Ovary (tissue), 3 donors: ENCODE results near the gene MYO1A.
"Not testable (repeated sequence)": the region's sequence is repeated elsewhere in the genome, so short reads cannot be mapped to it uniquely, and the experiment has no call there.

Experiments
- POLR2A ChIP-seq: fragments of 450-650 bp; IDR thresholded peaks from one replicate; pipeline ENCODE4 v1.6.1; 2017; ENCODE audit warnings: antibody characterized with exemption, mild to moderate bottlenecking, moderate library complexity
- TF ChIP-seq, protein P1 (sequence below), 3 donors: fragments of 450-650 bp in 2 of 3; fragments of 200-600 bp in 1 of 3; IDR thresholded peaks; one replicate each; pipeline versions ENCODE4 v1.5.1 to v1.8.0; 2016 to 2022; ENCODE audit warnings: antibody characterized with exemption in 3 of 3, mild to moderate bottlenecking in 1 of 3
- donor health status: DM: no; HTN: no; CAD: no.

DNA sequence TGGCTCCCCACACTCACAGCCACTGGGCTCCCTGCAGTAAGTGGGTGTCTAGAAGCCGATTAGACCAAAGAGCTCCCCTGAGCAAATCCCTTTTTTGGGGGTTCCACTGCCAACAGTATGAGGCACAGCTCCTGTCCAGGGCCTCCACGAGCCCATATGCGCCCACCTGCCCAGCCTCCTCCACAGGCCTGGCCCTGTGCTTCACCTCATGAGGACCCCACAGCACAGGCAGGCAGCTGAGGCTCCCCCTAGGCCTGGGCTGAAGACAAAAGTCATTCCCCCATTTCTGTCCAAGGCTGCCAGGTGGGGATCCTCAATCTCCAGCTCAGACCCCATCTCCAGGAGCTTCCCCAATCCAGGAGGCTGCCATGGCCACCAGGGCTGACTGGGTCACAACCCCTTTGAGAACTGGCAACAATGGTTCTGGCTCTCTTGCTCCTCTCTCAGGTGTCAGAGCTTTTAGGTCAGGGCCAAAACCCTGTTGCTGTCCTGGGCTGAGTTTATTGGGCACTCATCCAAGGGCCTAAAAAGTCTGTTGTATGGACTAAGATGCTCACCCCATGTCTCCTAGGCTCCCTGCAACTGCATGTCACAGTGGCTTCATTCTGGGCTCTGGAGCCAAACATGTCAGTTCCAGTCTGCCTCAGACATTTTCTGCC, 67.2 kb downstream of the MYO1A start:
- not testable (repeated sequence) for TF ChIP-seq POLR2A
- TF ChIP-seq, protein P1, sequence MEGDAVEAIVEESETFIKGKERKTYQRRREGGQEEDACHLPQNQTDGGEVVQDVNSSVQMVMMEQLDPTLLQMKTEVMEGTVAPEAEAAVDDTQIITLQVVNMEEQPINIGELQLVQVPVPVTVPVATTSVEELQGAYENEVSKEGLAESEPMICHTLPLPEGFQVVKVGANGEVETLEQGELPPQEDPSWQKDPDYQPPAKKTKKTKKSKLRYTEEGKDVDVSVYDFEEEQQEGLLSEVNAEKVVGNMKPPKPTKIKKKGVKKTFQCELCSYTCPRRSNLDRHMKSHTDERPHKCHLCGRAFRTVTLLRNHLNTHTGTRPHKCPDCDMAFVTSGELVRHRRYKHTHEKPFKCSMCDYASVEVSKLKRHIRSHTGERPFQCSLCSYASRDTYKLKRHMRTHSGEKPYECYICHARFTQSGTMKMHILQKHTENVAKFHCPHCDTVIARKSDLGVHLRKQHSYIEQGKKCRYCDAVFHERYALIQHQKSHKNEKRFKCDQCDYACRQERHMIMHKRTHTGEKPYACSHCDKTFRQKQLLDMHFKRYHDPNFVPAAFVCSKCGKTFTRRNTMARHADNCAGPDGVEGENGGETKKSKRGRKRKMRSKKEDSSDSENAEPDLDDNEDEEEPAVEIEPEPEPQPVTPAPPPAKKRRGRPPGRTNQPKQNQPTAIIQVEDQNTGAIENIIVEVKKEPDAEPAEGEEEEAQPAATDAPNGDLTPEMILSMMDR (IDR thresholded peaks at IDR 0.05): not testable (repeated sequence)
